ENCODE measurements around the gene OLIG1. TPM values are rescaled to one million over a fixed set of nuclear protein-coding genes. Genes with fewer than 3 reads are reported as not detected.
A peak's percentile ranks its signal among the peaks of the same experiment; 100 is the strongest.

The OLIG1 gene
- total and polyA plus RNA-seq, 4 experiments from 2014 or later = not detected

DNA sequence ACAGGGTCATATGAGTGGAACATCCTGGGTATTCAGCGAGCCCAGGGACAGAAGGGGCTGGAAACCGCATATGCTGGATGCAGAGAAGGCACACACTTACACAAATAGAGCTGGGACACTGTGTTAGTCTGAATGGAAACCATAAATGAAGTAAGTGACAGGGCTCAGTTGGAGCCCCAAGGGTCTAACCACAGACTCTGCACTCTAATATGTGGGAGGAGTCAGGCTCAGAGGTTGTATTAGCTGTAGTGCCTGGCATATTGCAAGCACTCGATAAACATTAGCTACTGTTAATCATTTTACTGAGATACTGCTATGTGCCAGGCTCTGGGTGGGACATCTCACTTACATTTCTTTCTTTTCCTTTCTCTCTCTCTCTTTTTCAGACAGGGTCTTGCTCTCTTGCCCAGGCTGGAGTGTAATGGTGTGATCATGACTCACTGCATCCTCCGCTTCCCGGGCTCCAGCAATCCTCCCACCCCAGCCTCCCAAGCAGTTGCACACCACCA, 6.5 kb upstream of the OLIG1 start:
- no peaks in the 10 kb centered on the region for H3K9me3 ChIP-seq (ENCODE audit: control insufficient read depth in 1 of 2, low read length in 2 of 2)
- peaks cover 34 to 53% of the 10 kb centered on the region in 2 donors for H3K27me3 Mint-ChIP-seq
- no peaks in the 10 kb centered on the region for H3K36me3 ChIP-seq (ENCODE audit: insufficient read depth, low read length)
- peaks cover 0 to 2% (median 0%) of the 10 kb centered on the region in 8 donors for H3K9me3 Mint-ChIP-seq
- intact Hi-C loops (cut with micrococcal nuclease) = no loop called here
- peaks cover 2 to 4% (median 3%) of the 10 kb centered on the region in 4 donors for H3K4me1 Mint-ChIP-seq
- no peak overlapping the region for H3K27ac ChIP-seq (ENCODE audit: low read depth, low read length)
- ChIA-PET CTCF (ENCODE audit: partially characterized antibody) (no interaction called here), POLR2A (ENCODE audit: partially characterized antibody) (no interaction called here)
- no peak overlapping the region for H3K4me3 Mint-ChIP-seq
- no peak for DNase-seq
- H3K4me3 ChIP-seq (ENCODE audit: low read length in 2 of 2) = no peak overlapping the region
- peaks cover 8% of the 10 kb centered on the region for H3K27me3 ChIP-seq (ENCODE audit: insufficient read depth, low read length)
- no peaks in the 10 kb centered on the region for H3K4me1 ChIP-seq (ENCODE audit: insufficient read depth, low read length)
- H3K27ac Mint-ChIP-seq = no peak overlapping the region
- H3K36me3 Mint-ChIP-seq = no peaks in the 10 kb centered on the region

DNA sequence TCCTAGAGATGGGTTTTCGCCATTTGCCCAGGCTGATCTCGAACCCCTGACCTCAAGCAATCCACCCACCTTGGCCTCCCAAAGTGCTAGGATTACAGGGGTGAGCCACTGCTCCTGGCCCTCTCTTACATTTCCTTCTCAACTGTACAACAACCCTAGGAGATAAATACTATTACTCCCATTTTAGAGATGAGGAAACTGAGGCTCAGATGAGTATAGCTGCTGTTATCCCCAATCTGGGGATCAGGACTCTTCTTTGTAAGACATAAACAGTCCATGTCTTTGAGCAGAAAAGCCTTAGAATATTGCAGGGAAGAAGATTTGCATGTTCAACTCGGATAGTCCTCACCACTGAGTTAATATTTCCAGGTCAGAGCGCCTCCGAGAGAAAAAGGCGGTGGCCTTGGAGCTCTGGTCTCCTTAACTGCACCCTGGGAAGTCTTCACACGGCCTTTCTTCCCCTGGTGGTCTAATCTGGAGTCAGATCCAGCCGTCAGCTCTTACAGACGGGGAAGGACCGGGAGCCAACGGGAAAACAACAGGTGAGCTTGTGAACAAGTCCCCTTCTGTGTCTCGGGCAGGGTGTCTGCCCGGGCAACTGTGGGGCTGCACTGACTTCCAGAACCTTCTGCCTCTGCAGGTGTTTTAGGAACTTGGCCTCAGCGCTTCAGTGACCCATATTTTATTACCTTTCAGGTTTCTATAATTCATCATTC, 5.9 kb upstream of the OLIG1 start:
- no peak overlapping the region for H3K27ac ChIP-seq (ENCODE audit: low read depth, low read length)
- intact Hi-C loops (cut with micrococcal nuclease) = no loop called here
- peaks cover 14% of the 10 kb centered on the region for H3K27me3 ChIP-seq (ENCODE audit: insufficient read depth, low read length)
- H3K4me3 ChIP-seq (ENCODE audit: low read length in 2 of 2) = no peak overlapping the region
- DNase-seq = no peak
- no peak overlapping the region for H3K27ac Mint-ChIP-seq
- no peaks in the 10 kb centered on the region for H3K36me3 Mint-ChIP-seq
- no peaks in the 10 kb centered on the region for H3K4me1 ChIP-seq (ENCODE audit: insufficient read depth, low read length)
- CTCF ChIA-PET (ENCODE audit: partially characterized antibody) = no interaction called here
- peaks cover under 1 to 7% (median 2%) of the 10 kb centered on the region in 4 donors for H3K4me1 Mint-ChIP-seq
- POLR2A ChIA-PET (ENCODE audit: partially characterized antibody) = no interaction called here
- H3K27me3 Mint-ChIP-seq = peaks cover 40 to 58% of the 10 kb centered on the region in 2 donors
- peaks cover 0 to 7% (median 2%) of the 10 kb centered on the region in 8 donors for H3K9me3 Mint-ChIP-seq
- no peak overlapping the region for H3K4me3 Mint-ChIP-seq
- H3K9me3 ChIP-seq (ENCODE audit: control insufficient read depth in 1 of 2, low read length in 2 of 2) = no peaks in the 10 kb centered on the region
- H3K36me3 ChIP-seq (ENCODE audit: insufficient read depth, low read length) = no peaks in the 10 kb centered on the region

DNA sequence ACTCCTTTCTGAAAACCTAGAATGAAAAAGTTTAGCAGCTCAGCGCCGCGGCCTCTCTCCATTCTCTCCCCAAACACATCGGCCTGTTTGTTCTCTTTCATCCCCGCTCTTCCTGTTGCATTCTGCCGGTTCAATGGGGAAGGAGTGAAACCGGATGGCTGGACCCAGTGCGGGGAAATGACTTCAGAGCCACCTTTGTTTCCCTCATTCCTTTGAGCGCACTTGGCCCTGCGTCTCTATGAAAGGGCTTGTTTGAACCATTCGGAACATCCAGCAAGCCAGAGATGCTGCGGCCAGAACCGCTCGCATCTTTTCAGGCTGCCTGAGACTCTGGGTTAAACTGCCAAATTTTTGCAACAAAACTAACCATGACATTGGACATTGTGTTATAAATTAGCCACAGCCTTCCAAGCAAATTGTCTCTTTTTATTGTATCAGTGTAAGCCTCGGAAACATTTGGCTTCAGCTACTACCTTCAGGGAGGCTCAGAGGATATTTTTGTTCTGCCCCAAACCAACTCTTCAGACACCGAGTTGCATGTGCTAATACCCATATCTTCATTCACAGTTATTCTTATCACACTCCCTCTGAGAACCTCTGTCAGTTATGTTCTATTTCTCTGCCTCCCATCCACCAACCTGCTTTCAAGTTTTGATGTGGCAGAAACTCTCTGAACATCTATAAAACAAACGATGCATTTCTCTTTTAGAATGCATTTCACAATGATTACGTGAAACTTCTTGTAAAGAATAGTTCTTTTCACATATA, 5.1 kb upstream of the OLIG1 start:
- Mint-ChIP-seq H3K4me3 (no peak overlapping the region), H3K27me3 (peaks cover 46 to 63% of the 10 kb centered on the region in 2 donors), H3K27ac (no peak overlapping the region), H3K9me3 (peaks cover 0 to 12% (median 4%) of the 10 kb centered on the region in 8 donors), H3K36me3 (no peaks in the 10 kb centered on the region), H3K4me1 (peaks cover 0 to 13% (median 6%) of the 10 kb centered on the region in 4 donors)
- CTCF ChIA-PET (ENCODE audit: partially characterized antibody) = no interaction called here
- Histone ChIP-seq H3K27ac (ENCODE audit: low read depth, low read length) (no peak overlapping the region), H3K27me3 (ENCODE audit: insufficient read depth, low read length) (peaks cover 18% of the 10 kb centered on the region), H3K9me3 (ENCODE audit: control insufficient read depth in 1 of 2, low read length in 2 of 2) (no peaks in the 10 kb centered on the region), H3K4me3 (ENCODE audit: low read length in 2 of 2) (no peak overlapping the region), H3K4me1 (ENCODE audit: insufficient read depth, low read length) (no peaks in the 10 kb centered on the region), H3K36me3 (ENCODE audit: insufficient read depth, low read length) (no peaks in the 10 kb centered on the region)
- DNase-seq = no peak
- POLR2A ChIA-PET (ENCODE audit: partially characterized antibody) = no interaction called here
- intact Hi-C loops (cut with micrococcal nuclease) = no loop called here

DNA sequence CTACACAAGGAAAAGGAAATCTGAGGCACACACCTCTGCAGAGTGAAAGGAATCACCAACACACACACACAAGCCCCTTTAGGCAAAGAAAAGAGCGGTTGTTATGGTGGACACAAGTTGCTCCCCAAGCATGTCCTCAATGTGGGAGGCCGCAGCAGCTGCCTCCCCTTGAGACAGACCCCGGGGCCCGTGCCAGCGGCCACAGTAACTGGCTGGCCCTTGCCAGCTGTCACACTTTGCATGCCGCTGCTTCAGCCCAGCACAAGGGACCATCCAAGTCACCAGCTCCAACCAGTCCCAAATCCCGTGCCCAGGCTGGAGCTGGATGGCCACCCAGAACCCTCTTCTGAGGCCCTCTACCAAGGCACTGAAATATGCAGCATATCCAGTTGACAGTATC, 2.9 kb upstream of the OLIG1 start:
- CTCF ChIA-PET (ENCODE audit: partially characterized antibody) = no interaction called here
- Mint-ChIP-seq H3K36me3 (no peaks in the 10 kb centered on the region), H3K4me3 (no peak overlapping the region), H3K9me3 (peaks cover 0 to 12% (median 4%) of the 10 kb centered on the region in 8 donors), H3K4me1 (peaks cover 6 to 23% (median 12%) of the 10 kb centered on the region in 4 donors), H3K27ac (no peak overlapping the region), H3K27me3 (peaks cover 50 to 62% of the 10 kb centered on the region in 2 donors)
- H3K9me3 ChIP-seq (ENCODE audit: control insufficient read depth in 1 of 2, low read length in 2 of 2) = no peaks in the 10 kb centered on the region
- intact Hi-C loops (cut with micrococcal nuclease) = no loop called here
- DNase-seq = no peak
- H3K4me1 ChIP-seq (ENCODE audit: insufficient read depth, low read length) = peaks cover 13% of the 10 kb centered on the region
- H3K27ac ChIP-seq (ENCODE audit: low read depth, low read length) = no peak overlapping the region
- no peak overlapping the region for H3K4me3 ChIP-seq (ENCODE audit: low read length in 2 of 2)
- POLR2A ChIA-PET (ENCODE audit: partially characterized antibody) = no interaction called here
- no peaks in the 10 kb centered on the region for H3K36me3 ChIP-seq (ENCODE audit: insufficient read depth, low read length)
- H3K27me3 ChIP-seq (ENCODE audit: insufficient read depth, low read length) = peaks cover 24% of the 10 kb centered on the region

DNA sequence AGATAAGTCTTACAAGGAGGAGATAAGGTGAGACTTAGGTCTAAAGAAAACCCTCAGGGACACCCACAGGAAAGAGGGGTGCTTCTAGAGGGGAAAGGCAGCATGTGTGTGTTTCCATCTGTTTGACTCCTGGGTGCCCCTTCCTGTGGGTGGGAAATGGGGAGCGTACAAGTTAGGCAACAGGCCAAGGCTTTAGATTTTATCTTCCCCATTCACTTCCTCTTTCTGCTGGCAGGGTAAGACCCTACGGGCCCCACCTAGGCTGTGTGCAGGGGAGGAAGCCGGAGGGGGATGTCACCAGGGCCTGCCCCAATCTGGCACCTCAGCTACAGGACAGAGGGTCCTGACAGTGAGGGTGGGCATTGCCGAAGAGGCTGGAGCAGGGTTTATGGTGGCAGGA, 2.5 kb upstream of the OLIG1 start:
- Mint-ChIP-seq H3K4me1 (peaks cover 7 to 26% (median 15%) of the 10 kb centered on the region in 4 donors), H3K9me3 (peaks cover 0 to 12% (median 4%) of the 10 kb centered on the region in 8 donors), H3K4me3 (no peak overlapping the region), H3K27me3 (peaks cover 53 to 63% of the 10 kb centered on the region in 2 donors), H3K36me3 (no peaks in the 10 kb centered on the region), H3K27ac (no peak overlapping the region)
- POLR2A ChIA-PET (ENCODE audit: partially characterized antibody) = no interaction called here
- Histone ChIP-seq H3K4me3 (ENCODE audit: low read length in 2 of 2) (no peak overlapping the region), H3K27ac (ENCODE audit: low read depth, low read length) (no peak overlapping the region), H3K4me1 (ENCODE audit: insufficient read depth, low read length) (peaks cover 15% of the 10 kb centered on the region), H3K27me3 (ENCODE audit: insufficient read depth, low read length) (peaks cover 24% of the 10 kb centered on the region), H3K36me3 (ENCODE audit: insufficient read depth, low read length) (no peaks in the 10 kb centered on the region), H3K9me3 (ENCODE audit: control insufficient read depth in 1 of 2, low read length in 2 of 2) (no peaks in the 10 kb centered on the region)
- intact Hi-C loops (cut with micrococcal nuclease) = no loop called here
- CTCF ChIA-PET (ENCODE audit: partially characterized antibody) = no interaction called here
- DNase-seq = no peak

DNA sequence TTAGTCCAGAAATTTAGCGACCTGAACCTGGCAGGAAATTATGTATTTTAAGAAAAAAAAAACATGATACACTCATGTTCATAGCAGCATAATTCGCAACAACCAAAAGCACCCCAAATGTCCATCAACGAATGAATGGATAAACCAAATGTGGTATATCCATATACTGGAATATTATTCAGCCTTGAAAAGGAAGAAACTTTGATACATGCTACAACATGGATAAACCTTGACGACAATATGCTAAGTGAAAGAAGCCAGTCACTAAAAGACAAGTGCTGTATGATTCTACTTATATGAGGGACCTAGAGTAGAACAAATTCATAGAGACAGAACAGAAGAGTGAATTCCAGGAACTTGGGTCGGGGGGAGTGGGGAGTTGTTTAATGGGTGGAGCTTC, 698 bp upstream of the OLIG1 start:
- Histone ChIP-seq H3K36me3 (ENCODE audit: insufficient read depth, low read length) (no peaks in the 10 kb centered on the region), H3K9me3 (ENCODE audit: control insufficient read depth in 1 of 2, low read length in 2 of 2) (no peaks in the 10 kb centered on the region), H3K4me3 (ENCODE audit: low read length in 2 of 2) (no peak overlapping the region), H3K4me1 (ENCODE audit: insufficient read depth, low read length) (peaks cover 15% of the 10 kb centered on the region), H3K27ac (ENCODE audit: low read depth, low read length) (no peak overlapping the region), H3K27me3 (ENCODE audit: insufficient read depth, low read length) (peaks cover 30% of the 10 kb centered on the region)
- CTCF ChIA-PET (ENCODE audit: partially characterized antibody) = no interaction called here
- H3K9me3 Mint-ChIP-seq = peaks cover 0 to 12% (median 4%) of the 10 kb centered on the region in 8 donors
- DNase-seq = no peak
- intact Hi-C loops (cut with micrococcal nuclease) = no loop called here
- H3K27me3 Mint-ChIP-seq = peaks cover 57 to 64% of the 10 kb centered on the region in 2 donors
- POLR2A ChIA-PET (ENCODE audit: partially characterized antibody) = no interaction called here
- peaks cover 7 to 26% (median 15%) of the 10 kb centered on the region in 4 donors for H3K4me1 Mint-ChIP-seq
- peak overlapping the region; percentile 24 to 77 (median 50) for H3K4me3 Mint-ChIP-seq
- no peak overlapping the region for H3K27ac Mint-ChIP-seq
- H3K36me3 Mint-ChIP-seq = no peaks in the 10 kb centered on the region

DNA sequence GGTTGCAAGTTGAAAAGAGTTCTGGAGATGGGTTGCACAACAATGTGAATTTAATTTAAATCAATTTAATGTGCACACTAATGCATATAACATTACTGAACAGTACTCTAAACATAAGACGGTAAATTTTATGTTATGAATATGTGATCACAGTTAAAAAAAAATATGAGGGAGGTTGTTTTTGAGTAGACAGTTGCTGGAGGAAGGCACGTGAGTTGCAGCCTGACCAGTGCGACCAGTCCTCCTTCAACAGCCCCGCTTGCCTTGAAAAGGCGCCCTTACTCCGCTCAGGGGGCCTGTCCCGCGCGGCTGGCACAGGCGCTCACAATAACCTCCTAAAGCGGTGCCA, 322 bp upstream of the OLIG1 start:
- intact Hi-C loops (cut with micrococcal nuclease) = no loop called here
- Histone ChIP-seq H3K27ac (ENCODE audit: low read depth, low read length) (no peak overlapping the region), H3K9me3 (ENCODE audit: control insufficient read depth in 1 of 2, low read length in 2 of 2) (no peaks in the 10 kb centered on the region), H3K4me3 (ENCODE audit: low read length in 2 of 2) (no peak overlapping the region), H3K4me1 (ENCODE audit: insufficient read depth, low read length) (peaks cover 15% of the 10 kb centered on the region), H3K27me3 (ENCODE audit: insufficient read depth, low read length) (peaks cover 34% of the 10 kb centered on the region), H3K36me3 (ENCODE audit: insufficient read depth, low read length) (no peaks in the 10 kb centered on the region)
- no peak for DNase-seq
- Mint-ChIP-seq H3K27ac (no peak overlapping the region), H3K36me3 (no peaks in the 10 kb centered on the region), H3K9me3 (peaks cover 0 to 12% (median 4%) of the 10 kb centered on the region in 8 donors), H3K27me3 (peaks cover 57 to 64% of the 10 kb centered on the region in 2 donors), H3K4me1 (peaks cover 7 to 26% (median 15%) of the 10 kb centered on the region in 4 donors), H3K4me3 (peak overlapping the region in 7 of 8 donors; percentile 31 to 77 (median 60))
- POLR2A ChIA-PET (ENCODE audit: partially characterized antibody) = no interaction called here
- CTCF ChIA-PET (ENCODE audit: partially characterized antibody) = no interaction called here
